HG02571 (cell line): ENCODE measurements around the gene TENT4B.
A peak's percentile ranks its signal among the peaks of the same experiment; 100 is the strongest.

Experiments used
- ATAC-seq: cut with Tn5 transposase; IDR thresholded peaks from one replicate; pipeline ENCODE4 v1.9.1; 2021; ENCODE audit warnings: mild to moderate bottlenecking, moderate library complexity; ENCODE audit not compliant: unreplicated experiment

Gene TENT4B

DNA sequence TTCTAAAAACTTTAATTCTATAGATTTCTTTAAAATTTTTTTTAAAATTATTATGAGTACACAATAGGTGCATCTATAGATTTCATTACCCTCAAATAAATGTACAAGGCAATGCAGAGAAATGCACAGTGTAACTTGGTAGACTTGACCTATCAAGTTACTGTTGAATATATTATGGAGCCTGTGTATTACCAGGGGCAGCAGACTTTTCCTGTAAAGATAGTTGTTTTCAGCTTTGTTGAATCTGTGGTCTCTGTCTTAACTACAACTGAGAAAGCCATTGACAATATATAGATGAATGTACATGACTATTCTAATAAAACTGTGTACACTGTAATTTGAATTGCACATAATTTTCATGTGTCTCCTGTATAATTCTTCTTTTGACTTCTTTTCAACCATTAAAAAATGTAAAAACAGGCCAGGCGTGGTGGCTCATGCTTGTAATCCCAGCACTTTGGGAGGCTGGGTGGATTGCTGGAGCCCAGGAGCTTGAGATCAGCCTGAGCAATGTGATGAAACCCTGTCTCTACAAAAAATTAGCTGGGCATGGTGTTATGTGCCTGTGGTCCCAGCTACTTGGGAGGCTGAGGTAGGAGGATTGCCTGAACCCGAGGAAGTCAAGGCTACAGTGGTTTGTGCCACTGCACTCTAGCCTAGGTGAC is 39.4 kb downstream of the TENT4B start:
- no peak for ATAC-seq

DNA sequence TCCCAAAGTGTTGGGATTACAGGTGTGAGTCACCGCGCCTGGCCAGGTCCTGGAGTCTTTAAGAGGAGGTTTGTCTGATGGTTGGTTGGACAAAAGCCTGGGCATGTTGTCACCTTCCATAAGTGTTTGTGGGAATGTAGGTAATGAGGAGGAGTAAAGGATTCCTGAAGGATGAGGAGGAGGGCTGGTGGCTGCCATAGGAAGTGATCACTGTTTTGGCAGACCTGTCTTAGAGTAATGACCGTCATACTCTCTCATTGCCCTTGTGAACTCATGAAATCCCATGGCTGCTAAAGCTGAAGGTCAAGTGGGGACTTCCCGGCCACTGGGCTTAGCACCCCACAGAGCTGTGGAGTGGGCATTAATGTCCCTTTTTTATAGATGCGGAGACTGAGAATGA is 40.5 kb downstream of the TENT4B start:
- no peak for ATAC-seq

DNA sequence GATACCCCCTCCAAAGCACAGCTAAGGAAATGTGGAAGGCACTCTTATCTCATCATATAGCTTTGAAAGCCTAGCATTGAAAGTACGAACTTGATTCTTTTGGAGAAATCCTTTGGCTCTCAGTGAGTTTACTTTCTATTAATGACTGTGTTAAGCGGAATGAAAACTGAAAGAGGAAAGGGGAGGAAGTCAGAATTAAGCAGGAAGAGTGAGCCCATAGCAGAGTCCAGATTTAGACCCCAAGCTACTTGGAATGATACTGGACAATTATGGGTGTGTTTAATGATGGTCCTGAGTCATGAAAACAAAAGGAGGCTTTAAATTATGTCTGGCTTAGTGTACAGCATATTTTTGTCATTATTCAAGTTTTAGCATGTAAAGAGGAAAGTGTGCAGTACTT is 42.2 kb downstream of the TENT4B start:
- ATAC-seq = no peak

- ATAC-seq = no peak
Measured at GRCh38 chr16:50195756-50196155, 42.6 kb downstream of the TENT4B start.

- ATAC-seq = no peak
Measured at GRCh38 chr16:50197582-50197981, 44.5 kb downstream of the TENT4B start.

DNA sequence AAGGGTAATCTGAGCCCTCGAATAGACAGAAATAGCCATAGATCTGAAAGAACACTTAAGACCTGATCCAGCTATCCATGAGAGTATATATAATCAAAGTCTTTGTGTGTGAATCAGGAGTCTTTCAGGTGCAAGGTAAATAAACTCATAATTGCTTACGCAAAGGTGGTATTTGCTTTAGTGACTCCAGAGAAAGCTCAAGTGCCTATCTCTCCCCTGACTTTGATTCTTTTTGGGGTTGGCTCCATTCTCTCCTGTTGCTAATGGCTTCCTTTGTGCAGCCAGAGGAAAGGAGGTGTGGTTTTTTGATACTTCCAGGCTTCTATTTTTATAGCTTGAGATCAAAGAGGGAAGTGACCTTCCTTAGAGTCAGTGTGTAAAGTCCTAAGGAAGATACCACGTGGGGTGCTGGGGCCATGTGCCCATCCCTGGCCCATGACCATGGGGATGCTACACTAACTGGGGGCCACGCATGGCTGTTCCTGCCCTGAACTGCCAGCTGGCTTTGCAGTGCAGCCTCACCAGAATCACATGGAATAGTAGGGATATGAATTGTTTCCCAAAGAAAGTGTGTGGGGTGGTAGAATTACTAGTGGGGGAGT is 45.8 kb downstream of the TENT4B start:
- ATAC-seq = no peak

- no peak for ATAC-seq
Measured at GRCh38 chr16:50201787-50202186, 48.7 kb downstream of the TENT4B start.

GRCh38 chr16:50202926-50203624 is 50.0 kb downstream of the TENT4B start:
- no peak for ATAC-seq

DNA sequence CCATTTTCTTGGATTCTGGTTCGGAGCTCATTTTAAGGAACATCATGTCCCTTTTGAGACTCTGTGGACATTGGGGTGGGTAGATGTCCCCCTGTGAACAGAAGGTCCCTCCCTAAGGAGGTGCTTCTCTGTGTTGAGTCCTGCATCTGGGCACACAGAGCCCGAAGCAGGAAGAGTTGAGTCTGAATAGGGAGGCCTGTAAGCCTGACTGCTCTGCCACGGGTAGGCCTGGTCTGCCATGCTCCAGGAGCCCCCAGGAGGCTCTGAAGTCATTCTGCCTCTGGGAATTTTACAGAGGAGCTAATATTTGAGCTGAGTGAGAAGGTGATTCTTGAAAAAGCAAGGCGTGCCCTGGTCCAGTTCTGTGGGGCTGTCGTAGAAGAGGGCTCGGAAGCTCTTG is 50.6 kb downstream of the TENT4B start:
- ATAC-seq = no peak

DNA sequence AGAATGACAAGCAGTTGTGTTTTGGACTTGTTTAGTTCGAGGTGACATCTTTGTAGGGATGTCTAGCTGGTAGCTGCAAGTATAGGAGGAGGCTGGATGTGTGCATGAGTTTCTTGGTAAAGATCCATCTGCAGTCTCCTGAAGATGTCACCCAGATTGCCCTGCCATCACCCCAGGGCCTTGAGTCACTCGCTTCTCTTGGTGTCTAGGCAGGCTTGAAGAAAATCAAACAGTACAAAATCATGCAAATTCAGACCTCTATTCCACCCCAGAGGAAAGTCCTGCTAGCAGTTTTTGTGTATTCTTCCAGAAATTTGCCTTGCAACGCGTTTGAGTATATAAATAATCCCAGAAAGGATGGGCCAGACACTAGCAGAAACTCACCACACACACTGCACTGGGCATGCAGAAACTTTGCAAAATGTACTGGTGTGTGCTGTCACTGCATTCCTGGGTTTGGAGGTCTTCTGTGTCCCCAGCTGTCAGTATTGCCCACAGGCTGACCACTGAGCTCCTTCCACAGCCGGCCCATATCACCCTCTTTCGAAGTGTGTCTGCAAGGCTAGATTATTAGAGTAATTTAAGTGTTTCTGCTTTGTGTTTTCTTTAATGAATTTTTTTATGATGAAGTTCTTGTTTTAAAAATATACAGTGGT is 51.5 kb downstream of the TENT4B start:
- no peak for ATAC-seq

DNA sequence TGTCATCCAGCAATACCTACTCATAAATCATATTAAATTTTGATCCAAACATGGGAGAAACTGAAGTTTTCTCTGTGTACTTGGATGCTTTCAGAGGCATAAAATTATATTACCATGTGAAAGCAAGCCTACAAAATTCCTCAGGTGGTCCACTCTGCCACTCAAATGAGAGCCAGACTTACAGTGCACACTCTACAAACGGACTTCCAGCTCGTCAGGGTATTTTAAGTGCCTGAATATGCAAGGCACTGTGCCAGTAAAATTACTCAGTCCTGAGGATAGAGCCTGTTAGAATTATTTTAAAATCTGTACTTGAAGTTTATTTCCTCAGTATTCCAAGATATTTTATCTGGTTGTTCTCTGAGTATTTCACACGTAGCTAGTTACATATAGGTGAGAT is 54.5 kb downstream of the TENT4B start:
- no peak for ATAC-seq

GRCh38 chr16:50208460-50208931 is 55.4 kb downstream of the TENT4B start:
- ATAC-seq = no peak

GRCh38 chr16:50209546-50210265 is 56.6 kb downstream of the TENT4B start:
- ATAC-seq = no peak

- ATAC-seq = peak; percentile 72
Measured at GRCh38 chr16:50210266-50211038, 57.3 kb downstream of the TENT4B start.

- no peak for ATAC-seq
Measured at GRCh38 chr16:50213939-50214519, 60.9 kb downstream of the TENT4B start.

GRCh38 chr16:50215680-50216079 is 62.6 kb downstream of the TENT4B start:
- ATAC-seq = no peak

DNA sequence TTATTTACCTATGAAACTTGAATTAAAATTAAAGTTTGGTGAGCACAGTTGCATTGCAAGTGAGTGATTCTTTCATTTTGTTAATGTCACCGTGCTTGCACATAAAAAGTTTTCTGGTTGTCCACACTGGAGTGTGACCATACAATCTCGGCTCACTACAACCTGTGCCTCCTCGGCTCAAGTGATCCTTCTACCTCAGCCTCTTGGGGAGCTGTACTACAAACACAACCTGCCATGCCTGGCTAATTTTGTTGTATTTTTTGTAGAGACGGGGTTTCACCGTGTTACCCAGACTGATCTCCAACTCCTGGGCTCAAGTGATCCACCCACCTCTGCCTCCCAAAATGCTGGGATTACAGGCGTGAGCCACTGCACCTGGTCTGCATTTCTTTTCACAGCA is 63.1 kb downstream of the TENT4B start:
- ATAC-seq = no peak

- ATAC-seq = no peak
Measured at GRCh38 chr16:50219402-50219975, 66.4 kb downstream of the TENT4B start.

DNA sequence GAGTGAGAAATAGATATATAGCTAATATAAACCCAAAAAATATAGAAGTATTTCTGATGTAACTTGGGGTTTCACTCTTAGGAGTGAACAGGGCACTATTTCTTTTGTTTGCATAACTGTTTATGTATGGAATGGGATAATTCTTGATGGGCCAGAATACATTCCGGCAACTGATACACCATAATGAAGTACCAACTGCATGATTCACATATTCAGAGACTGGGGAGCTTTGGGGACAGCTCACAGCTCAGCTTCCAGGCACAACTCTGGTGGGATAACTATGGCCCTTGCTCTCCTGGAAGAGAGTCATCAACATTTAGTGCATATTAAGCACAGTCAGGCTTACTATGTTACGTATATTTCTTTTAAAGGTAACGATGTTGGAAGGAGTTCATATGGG is 71.2 kb downstream of the TENT4B start:
- ATAC-seq = no peak

DNA sequence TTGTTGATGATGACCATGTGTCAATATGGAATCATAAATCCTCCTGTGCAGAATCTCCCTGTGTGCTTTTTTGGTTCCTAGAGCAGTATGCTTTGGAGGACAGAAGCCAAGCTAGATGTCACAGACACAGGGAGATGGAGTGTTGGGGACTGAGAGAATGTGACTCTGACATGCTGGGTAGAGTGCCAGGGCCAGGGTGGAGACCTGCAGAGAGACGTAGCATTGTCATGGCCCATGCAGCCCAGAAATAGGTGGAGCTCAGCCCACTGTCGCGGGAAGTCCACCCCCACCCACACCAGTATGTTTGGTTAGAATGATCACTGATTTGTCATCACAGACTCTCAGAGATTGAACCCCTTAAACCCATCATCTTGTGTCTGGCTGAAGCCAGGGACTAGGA is 74.0 kb downstream of the TENT4B start:
- no peak for ATAC-seq
